ENCODE results near the gene SIGMAR1.

DNA sequence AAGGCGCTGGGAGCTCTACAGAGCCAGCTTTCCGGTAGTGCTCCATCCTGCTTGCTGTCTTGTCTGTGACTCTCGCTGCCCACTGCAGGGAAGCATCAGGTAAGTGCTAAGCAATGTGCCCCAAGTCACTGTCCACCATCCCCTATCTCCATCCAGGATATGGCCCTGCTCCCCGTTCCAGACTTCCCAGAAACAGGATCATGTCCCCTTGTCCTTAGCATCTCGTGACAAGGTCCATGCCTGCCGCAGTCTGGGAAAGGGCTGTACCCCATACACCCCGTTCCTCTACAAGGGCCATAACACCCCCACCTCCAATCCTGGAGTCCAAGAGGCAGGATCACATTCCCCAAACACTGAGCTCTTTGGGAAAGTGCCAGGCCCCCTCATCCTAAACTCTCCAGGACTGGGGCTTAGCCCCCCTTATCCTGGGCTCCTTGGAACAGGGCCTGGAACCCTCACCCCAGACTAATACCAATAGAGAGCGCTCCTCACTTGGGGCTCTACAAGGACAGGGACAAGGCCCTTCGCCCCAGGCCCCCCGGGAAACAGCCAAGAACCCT is 26.3 kb downstream of the SIGMAR1 start:
- TF ChIP-seq CTCF (conservative IDR thresholded peaks at IDR 0.05; ENCODE audit: low read depth, low read length) (no peak), POLR2A (IDR thresholded peaks at IDR 0.05; ENCODE audit: low read depth, low read length) (no peak), SMC3 (IDR thresholded peaks at IDR 0.05; ENCODE audit: low read depth, low read length) (no peak), NFE2L2 (IDR thresholded peaks at IDR 0.05; ENCODE audit: low read depth, low read length) (no peak), CEBPB (IDR thresholded peaks at IDR 0.05; ENCODE audit: low read depth, low read length) (no peak), RFX5 (IDR thresholded peaks at IDR 0.05; ENCODE audit: low read depth, low read length) (no peak)

Data from IMR-90 (cell line).